HS-27A (cell line): Measurements from ENCODE around the gene DEFB108B.
"Not testable (repeated sequence)": the region's sequence is repeated elsewhere in the genome, so short reads cannot be mapped to it uniquely, and the experiment has no call there.

Experiments
- DNase-seq: peaks from one replicate; pipeline ENCODE4 v3.0.0-alpha.2; 2012; ENCODE audit warnings: low read depth, missing footprints

The DEFB108B gene, protein sequence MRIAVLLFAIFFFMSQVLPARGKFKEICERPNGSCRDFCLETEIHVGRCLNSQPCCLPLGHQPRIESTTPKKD

DNA sequence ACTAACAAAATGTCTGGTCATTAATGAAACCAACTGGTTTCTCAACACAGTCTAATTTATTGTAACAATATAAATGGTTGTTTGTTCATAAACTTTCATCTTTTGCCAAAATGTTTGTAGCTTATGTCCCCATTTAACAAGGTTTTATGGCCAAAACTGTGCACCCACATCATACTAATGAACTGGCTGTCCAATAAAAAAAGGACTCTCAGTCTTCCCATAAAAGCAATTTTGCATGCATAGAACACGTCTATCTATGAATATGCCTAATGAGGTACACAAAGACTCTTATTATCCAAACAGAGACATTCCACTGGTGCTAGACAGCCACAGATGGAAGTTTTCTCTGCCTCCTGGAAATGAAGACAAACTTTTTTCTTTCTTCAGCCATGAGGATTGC lies at the start of gene DEFB108B:
TSS of gene DEFB108B (plus strand) at position 390 of the 400 bp plus-strand sequence. CDS start at position 390, 0 bp downstream.
- not testable (repeated sequence) for DNase-seq

GRCh38 chr11:71786114-71786847 lies 46.7 kb upstream of the DEFB108B start:
- not testable (repeated sequence) for DNase-seq

GRCh38 chr11:71786848-71787097 lies 46.2 kb upstream of the DEFB108B start:
- not testable (repeated sequence) for DNase-seq

DNA sequence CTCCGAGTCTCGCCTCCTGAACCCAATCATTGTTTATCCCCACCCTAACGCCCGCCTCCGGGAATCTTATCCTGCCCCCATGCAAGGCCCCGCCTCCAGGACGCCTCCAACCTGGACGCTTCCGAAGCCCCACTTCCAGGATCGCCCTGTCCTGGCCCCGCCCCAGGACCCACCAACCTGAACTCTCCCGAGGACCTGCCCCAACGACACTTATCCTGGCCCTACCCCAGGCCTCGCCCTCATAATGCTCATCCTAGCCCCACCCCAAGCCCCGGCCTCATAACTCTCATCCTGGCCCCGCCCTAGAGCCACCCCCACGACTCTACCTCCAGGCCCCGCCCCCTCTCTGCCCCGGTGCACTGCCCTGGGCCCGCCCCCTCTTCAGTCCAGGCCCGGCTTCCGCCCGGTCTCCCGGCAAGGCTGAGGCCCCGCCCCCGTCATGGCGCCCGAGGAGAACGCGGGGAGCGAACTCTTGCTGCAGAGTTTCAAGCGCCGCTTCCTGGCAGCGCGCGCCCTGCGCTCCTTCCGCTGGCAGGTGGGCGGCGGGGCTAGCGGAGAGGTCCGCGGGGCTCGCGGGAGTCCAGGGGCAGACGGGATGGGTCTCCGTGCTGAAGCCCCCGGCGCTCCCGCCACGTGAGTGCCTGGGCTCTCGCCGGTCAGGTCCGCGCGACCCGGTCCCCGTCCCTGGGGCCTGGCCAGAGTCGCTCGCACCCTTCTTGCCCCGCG lies 45.7 kb upstream of the DEFB108B start:
- peak; percentile 98 for DNase-seq

DNA sequence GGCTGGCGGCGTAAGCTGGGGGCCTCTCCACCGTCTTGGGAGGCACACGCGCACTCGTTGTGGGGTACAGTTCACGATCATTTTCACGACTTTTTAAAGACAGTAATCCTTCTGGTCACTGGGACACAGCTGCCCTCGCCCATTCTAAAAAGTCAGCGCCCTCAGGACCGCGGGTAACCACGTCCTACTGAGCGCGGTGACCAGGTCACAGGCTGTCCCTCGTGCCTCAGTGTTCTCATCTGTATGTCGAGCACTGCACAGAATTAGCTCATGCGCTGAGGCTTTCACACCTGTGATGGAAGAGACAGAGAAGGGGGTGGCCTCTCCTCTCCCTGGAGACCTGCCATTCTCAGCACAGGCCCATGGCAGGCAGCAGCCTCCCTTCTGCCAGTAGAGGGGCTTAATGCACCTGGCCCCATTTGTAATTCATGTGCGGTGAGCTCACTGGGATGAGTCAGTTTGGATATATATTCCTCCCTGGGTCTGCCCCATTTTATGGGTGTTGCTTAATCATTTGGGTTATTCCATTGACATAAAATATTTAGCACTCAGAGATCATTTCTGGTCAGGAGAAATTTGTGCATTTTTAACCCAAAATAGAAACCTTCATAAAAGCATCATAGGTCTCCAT lies 45.1 kb upstream of the DEFB108B start:
- DNase-seq, result not testable (repeated sequence)

GRCh38 chr11:71789444-71790196 lies 43.4 kb upstream of the DEFB108B start:
- not testable (repeated sequence) for DNase-seq

- DNase-seq, result not testable (repeated sequence)
Measured at GRCh38 chr11:71791111-71791510, 41.9 kb upstream of the DEFB108B start.

DNA sequence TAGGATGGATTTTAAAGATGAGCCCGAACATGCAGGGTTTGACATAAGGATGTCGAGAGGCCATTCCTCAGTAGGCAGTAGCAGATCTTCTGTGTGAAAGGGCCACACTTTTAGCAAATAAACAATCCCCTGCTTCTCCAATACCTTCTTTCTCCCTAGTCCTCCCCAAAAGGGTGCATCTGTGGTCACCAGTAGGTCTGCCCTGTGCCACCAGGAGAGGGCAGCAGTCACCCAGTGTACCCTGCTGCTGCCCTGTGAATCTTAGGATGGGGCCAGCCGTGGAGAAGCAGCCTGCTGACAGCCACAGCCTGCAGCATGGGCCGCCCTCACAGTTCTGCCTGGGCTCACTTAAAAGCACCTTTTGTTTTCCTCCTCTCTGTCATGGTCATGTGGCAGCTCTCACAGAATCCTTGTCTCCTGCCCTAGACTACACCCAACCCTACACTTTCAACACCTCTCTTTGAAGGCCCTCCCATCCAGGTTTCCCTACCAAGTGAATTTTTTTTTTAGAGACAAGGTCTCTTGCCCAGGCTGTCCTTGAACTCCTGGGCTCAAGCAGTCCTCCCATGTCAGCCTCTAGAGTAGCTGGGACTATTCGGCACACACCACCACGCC lies 40.3 kb upstream of the DEFB108B start:
- DNase-seq, result not testable (repeated sequence)

DNA sequence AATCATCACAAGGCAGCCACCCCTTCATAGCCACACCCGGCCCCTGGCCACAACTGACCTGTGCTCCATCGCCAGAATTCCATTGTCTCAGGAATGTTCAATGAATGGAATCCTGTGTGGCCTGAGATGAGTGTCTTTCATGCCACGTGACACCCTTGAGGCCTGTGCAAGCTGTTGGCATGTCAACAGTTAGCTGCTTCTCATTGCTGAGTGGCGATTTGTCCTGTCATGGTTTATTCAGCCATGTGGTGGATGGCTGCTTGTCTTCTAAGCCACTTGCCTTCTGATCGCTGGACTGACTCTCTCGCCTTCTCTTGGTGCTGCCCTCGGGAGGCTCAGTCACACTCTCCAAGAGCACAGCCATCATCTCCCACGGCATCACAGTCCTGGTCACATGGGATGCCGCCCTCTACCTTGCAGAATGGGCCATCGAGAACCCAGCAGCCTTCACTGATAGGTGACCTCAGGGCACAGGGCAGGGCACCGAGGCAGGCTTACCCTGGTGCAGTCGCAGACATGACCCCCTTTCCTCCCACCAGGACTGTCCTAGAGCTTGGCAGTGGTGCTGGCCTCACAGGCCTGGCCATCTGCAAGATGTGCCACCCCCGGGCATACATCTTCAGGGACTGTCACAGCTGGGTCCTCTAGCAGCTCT lies 38.5 kb upstream of the DEFB108B start:
- peak; percentile 74 for DNase-seq

GRCh38 chr11:71795236-71795635 lies 37.8 kb upstream of the DEFB108B start:
- not testable (repeated sequence) for DNase-seq

- not testable (repeated sequence) for DNase-seq
Measured at GRCh38 chr11:71796016-71796415, 37.0 kb upstream of the DEFB108B start.

- not testable (repeated sequence) for DNase-seq
Measured at GRCh38 chr11:71796781-71797180, 36.2 kb upstream of the DEFB108B start.

- DNase-seq, result not testable (repeated sequence)
Measured at GRCh38 chr11:71799556-71800128, 33.4 kb upstream of the DEFB108B start.

DNA sequence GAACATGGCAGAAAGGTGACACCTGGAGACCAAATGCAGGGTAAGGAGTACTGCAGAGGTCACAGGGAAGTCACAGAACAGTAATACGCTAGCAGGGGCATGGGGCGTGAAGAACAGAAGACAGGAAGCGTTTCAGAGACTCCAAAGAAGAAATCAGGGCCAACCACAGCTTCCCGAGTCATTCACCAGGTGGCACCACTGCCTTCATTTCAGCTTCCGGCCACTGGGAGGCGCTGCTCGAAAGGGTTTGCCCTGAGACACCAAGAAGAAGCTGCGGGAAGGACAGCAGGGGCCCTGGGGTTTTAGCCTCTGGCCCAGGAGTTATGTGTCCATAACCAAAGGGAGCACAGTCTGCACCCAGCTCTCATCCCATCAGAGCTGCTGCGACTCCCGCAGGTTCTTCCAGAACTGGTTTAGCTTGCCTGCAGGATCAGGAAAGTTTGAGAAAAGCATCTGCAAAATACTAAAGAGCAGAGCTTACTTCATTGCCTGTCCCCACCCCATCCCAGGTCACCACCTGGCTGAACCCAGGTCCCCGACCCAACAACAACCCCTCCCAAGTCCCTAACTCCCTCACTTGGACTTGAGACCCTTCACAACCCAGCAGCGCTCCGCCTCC lies 32.6 kb upstream of the DEFB108B start:
- not testable (repeated sequence) for DNase-seq

DNA sequence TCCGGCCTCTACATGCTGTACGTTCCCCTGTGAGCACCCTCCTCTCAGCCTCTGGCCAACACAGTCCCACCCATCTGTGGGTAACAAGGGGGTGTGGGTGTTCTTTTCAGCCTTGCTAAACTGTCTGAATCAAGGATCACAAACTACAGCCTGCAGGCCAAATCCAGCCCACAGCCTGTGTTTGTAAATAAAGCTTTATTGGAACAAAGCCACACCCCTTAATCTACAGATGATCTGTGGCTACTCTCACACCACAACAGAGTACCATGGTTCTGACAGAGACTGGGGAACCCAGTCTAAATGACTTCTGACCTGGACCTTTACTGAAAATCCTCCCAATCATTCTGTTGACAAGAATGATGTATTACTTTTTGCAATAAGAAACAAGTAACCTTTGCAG lies 32.0 kb upstream of the DEFB108B start:
- not testable (repeated sequence) for DNase-seq

DNA sequence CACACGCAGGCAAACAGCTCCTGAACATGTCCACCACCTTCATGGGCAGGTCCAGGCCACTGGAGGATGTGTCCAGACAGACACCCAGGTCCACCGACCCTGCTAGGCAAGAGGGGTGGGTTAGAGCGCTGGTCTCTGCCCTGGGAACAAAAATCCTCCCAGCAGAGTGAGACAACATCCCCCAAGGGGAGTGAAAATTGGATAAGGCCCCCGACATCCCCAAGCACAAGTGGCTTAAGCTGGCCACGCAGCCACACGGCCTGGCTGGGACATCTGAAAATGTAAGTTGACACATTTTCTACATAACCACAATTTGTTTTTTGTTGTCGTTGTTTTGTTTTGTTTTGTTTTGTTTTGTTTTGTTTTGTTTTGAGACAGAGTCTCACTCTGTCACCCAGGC lies 30.1 kb upstream of the DEFB108B start:
- not testable (repeated sequence) for DNase-seq

- DNase-seq, result not testable (repeated sequence)
Measured at GRCh38 chr11:71804158-71804947, 28.6 kb upstream of the DEFB108B start.

DNA sequence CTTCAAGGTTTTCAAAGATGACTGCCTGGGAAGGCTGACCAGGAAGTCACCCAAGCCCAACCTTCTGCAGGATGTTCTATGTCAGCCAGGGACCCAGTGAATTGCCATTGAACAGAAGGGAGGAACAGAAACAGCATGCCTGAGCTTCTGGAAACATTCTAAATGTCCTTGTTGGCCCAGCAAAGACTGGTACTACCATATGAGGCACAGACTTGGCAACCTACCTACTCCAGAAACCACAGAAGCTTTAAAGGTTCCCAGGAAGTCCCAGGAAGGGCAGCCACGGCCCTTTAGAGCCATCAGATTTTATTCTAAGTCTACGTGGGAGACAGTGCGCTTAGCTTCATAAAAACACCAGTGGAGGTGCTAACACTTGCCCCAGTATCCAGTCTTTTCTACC lies 20.5 kb upstream of the DEFB108B start:
- DNase-seq, result not testable (repeated sequence)
